ENCODE data around the gene C5orf47. TPM values are rescaled to one million over a fixed set of nuclear protein-coding genes. Genes with fewer than 3 reads are reported as not detected.

Gene C5orf47
- total RNA-seq, 1 experiment from 2014 or later: not detected

DNA sequence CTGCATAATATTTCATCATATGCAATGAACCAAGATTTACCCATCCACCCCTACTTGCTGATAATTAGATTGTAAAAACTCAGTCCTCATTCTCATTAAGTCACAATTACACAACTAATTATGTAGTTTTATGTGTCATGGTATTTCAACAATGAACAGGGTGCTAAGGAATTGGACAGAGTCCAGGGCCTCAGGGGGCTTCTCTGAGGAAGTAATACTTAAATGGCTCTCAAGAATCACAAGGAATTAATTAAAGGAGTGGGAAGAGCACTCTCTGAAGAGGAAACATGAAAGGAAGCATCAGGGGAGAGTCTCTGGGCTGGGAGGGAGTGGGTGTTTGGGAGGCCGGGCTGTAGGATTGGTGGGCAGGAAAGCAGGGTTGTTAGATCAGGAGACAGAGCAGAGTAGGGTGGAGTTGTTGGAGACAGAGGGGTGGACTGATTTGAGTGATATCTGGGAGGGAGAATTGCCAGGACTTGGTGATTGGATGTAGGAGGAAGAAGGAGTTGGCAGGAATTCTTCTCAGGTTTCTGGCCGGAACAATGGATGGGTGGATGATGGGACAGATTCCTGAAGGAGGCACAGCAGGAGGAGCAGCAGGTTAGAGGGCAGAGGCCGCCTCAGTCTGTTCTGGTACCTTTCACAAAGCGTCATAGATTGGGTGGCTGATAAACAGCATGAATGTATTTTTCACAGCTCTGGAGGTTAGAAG is 33.6 kb downstream of the C5orf47 start:
- Histone ChIP-seq H3K9me2 (ENCODE audit: insufficient read depth) (no peaks in the 10 kb centered on the region), H3K9ac (ENCODE audit: low read length) (no peak overlapping the region), H3K27me3 (ENCODE audit: insufficient read depth, low read length) (peaks cover 54% of the 10 kb centered on the region), H3K36me3 (ENCODE audit: control insufficient read depth in 1 of 2, insufficient read depth in 2 of 2, low read length in 2 of 2) (no peaks in the 10 kb centered on the region), H3K4me2 (ENCODE audit: low read length) (no peak overlapping the region), H2AFZ (ENCODE audit: low read depth, low read length, poor library complexity, severe bottlenecking) (no peak overlapping the region), H4K20me1 (ENCODE audit: insufficient read depth) (no peaks in the 10 kb centered on the region), H3K4me1 (ENCODE audit: control insufficient read depth in 1 of 2, insufficient read depth in 2 of 2, low read length in 2 of 2) (no peaks in the 10 kb centered on the region), H3K4me3 (replicated peaks in 1 of 2; ENCODE audit: low read depth in 1 of 2, low read length in 2 of 2) (no peak overlapping the region), H3K79me2 (ENCODE audit: insufficient read depth, low read length) (no peaks in the 10 kb centered on the region), H3K27ac (ENCODE audit: low read depth, low read length) (no peak overlapping the region), H3K9me3 (ENCODE audit: control insufficient read depth in 1 of 2, insufficient read depth in 1 of 2, low read depth in 1 of 2, low read length in 2 of 2) (no peaks in the 10 kb centered on the region)
- BruUV-seq (replicated peaks): no TSS peak
- ATAC-seq: no peak
- TF ChIP-seq ZFX (IDR thresholded peaks at IDR 0.05) (no peak), EGR1 (IDR thresholded peaks at IDR 0.05; ENCODE audit: low read depth) (no peak), JUND (IDR thresholded peaks at IDR 0.05) (no peak), POLR2AphosphoS5 (IDR thresholded peaks at IDR 0.05; ENCODE audit: low read depth, low read length) (no peak), CEBPB (IDR thresholded peaks at IDR 0.05; ENCODE audit: low read depth) (no peak), CBX3 (IDR thresholded peaks at IDR 0.05; ENCODE audit: low read depth) (no peak), RAD21 (IDR thresholded peaks at IDR 0.05; ENCODE audit: low read depth) (no peak), ZBTB33 (IDR thresholded peaks at IDR 0.05; ENCODE audit: extremely low read depth, insufficient replicate concordance, low read length) (no peak), ELF1 (IDR thresholded peaks at IDR 0.05; ENCODE audit: borderline replicate concordance, low read depth) (no peak), EZH2phosphoT487 (IDR thresholded peaks at IDR 0.05; ENCODE audit: borderline replicate concordance) (no peak)
- TF ChIP-seq, protein P1, sequence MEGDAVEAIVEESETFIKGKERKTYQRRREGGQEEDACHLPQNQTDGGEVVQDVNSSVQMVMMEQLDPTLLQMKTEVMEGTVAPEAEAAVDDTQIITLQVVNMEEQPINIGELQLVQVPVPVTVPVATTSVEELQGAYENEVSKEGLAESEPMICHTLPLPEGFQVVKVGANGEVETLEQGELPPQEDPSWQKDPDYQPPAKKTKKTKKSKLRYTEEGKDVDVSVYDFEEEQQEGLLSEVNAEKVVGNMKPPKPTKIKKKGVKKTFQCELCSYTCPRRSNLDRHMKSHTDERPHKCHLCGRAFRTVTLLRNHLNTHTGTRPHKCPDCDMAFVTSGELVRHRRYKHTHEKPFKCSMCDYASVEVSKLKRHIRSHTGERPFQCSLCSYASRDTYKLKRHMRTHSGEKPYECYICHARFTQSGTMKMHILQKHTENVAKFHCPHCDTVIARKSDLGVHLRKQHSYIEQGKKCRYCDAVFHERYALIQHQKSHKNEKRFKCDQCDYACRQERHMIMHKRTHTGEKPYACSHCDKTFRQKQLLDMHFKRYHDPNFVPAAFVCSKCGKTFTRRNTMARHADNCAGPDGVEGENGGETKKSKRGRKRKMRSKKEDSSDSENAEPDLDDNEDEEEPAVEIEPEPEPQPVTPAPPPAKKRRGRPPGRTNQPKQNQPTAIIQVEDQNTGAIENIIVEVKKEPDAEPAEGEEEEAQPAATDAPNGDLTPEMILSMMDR (IDR thresholded peaks at IDR 0.05 in 2 of 3, conservative IDR thresholded peaks at IDR 0.05 in 1 of 3; ENCODE audit: borderline replicate concordance in 1 of 3, insufficient read depth in 1 of 3, low read depth in 2 of 3, low read length in 2 of 3): no peak
- TF ChIP-seq, protein P2, sequence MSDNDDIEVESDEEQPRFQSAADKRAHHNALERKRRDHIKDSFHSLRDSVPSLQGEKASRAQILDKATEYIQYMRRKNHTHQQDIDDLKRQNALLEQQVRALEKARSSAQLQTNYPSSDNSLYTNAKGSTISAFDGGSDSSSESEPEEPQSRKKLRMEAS (IDR thresholded peaks at IDR 0.05): no peak
- TF ChIP-seq, protein P3, sequence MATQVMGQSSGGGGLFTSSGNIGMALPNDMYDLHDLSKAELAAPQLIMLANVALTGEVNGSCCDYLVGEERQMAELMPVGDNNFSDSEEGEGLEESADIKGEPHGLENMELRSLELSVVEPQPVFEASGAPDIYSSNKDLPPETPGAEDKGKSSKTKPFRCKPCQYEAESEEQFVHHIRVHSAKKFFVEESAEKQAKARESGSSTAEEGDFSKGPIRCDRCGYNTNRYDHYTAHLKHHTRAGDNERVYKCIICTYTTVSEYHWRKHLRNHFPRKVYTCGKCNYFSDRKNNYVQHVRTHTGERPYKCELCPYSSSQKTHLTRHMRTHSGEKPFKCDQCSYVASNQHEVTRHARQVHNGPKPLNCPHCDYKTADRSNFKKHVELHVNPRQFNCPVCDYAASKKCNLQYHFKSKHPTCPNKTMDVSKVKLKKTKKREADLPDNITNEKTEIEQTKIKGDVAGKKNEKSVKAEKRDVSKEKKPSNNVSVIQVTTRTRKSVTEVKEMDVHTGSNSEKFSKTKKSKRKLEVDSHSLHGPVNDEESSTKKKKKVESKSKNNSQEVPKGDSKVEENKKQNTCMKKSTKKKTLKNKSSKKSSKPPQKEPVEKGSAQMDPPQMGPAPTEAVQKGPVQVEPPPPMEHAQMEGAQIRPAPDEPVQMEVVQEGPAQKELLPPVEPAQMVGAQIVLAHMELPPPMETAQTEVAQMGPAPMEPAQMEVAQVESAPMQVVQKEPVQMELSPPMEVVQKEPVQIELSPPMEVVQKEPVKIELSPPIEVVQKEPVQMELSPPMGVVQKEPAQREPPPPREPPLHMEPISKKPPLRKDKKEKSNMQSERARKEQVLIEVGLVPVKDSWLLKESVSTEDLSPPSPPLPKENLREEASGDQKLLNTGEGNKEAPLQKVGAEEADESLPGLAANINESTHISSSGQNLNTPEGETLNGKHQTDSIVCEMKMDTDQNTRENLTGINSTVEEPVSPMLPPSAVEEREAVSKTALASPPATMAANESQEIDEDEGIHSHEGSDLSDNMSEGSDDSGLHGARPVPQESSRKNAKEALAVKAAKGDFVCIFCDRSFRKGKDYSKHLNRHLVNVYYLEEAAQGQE (IDR thresholded peaks at IDR 0.05; ENCODE audit: low read depth): no peak
- ChIA-PET CTCF (interaction anchor here (0.8 kb wide), 1 partner anchor 294 kb away, joined by 3 read pairs; no protein-coding TSS in a partner anchor), RAD21 (ENCODE audit: low non-redundant PET in 1 of 2, low total read pairs in 2 of 2, uncharacterized antibody in 2 of 2, unreplicated experiment in 2 of 2) (no interaction called here), POLR2A (no interaction called here)
- intact Hi-C loops (cut with micrococcal nuclease): no loop called here
- DNase-seq (ENCODE audit: low read depth, low spot score): no peak

All from HCT116 (cell line).